Neural progenitor cell (in vitro differentiated cells): ENCODE data around the gene ACP5. TPM values are rescaled to one million over a fixed set of nuclear protein-coding genes. Genes with fewer than 3 reads are reported as not detected.

Source experiments
- DNase-seq: peaks from one replicate; pipeline ENCODE4 v3.0.0-alpha.2; 2016; ENCODE audit warnings: low spot score
- H2AFZ ChIP-seq: fragments of 200-600 bp; sonication (generic); replicated peaks from 2 replicates; pipeline ENCODE4 v1.6.1; 2016; ENCODE audit warnings: antibody characterized with exemption
- H3F3A ChIP-seq: fragments of 200-600 bp; sonication (generic); 2 replicates; pipeline ENCODE4 v1.6.1; 2016; ENCODE audit warnings: antibody characterized with exemption, low read depth
- H3K27ac ChIP-seq: fragments of 200-600 bp; sonication (generic); 2 replicates; pipeline ENCODE4 v1.5.1; 2016; ENCODE audit warnings: mild to moderate bottlenecking
- H3K27me3 ChIP-seq: fragments of 200-600 bp; sonication (generic); 2 replicates; pipeline ENCODE4 v1.6.1; 2016; ENCODE audit warnings: mild to moderate bottlenecking, moderate library complexity
- H3K36me3 ChIP-seq: fragments of 200-600 bp; sonication (generic); 2 replicates; pipeline ENCODE4 v1.5.1; 2016
- H3K4me1 ChIP-seq: fragments of 200-600 bp; sonication (generic); 2 replicates; pipeline ENCODE4 v1.6.1; 2016; ENCODE audit warnings: mixed run types
- H3K4me2 ChIP-seq: fragments of 200-600 bp; sonication (generic); 2 replicates; pipeline ENCODE4 v1.6.1; 2016
- H3K4me3 ChIP-seq: fragments of 200-600 bp; sonication (generic); 2 replicates; pipeline ENCODE4 v1.5.1; 2016
- H3K79me2 ChIP-seq: fragments of 200-600 bp; sonication (generic); 2 replicates; pipeline ENCODE4 v1.6.1; 2016; ENCODE audit warnings: low read depth
- H3K9ac ChIP-seq: fragments of 200-600 bp; sonication (generic); 2 replicates; pipeline ENCODE4 v1.6.1; 2016
- H3K9me3 ChIP-seq: fragments of 200-600 bp; sonication (generic); 2 replicates; pipeline ENCODE4 v1.5.1; 2016; ENCODE audit warnings: low read depth
- H4K20me1 ChIP-seq: fragments of 200-600 bp; sonication (generic); 2 replicates; pipeline ENCODE4 v1.6.1; 2016; ENCODE audit warnings: low read depth
- H3K27ac Mint-ChIP-seq: 3 replicates; pipeline ENCODE4 v1.8.0; 2021; ENCODE audit warnings: mixed read lengths
- H3K27me3 Mint-ChIP-seq: 2 replicates; pipeline ENCODE4 v1.8.0; 2022; ENCODE audit warnings: low read depth, mild to moderate bottlenecking, inconsistent platforms, moderate library complexity, mixed read lengths; ENCODE audit not compliant: insufficient read depth
- H3K36me3 Mint-ChIP-seq: 3 replicates; pipeline ENCODE4 v1.8.0; 2021; ENCODE audit warnings: mixed read lengths
- H3K4me1 Mint-ChIP-seq: 3 replicates; pipeline ENCODE4 v1.8.0; 2021; ENCODE audit warnings: mixed read lengths
- H3K4me3 Mint-ChIP-seq: 3 replicates; pipeline ENCODE4 v1.8.0; 2021; ENCODE audit warnings: mild to moderate bottlenecking, moderate library complexity, mixed read lengths
- H3K9me3 Mint-ChIP-seq: 3 replicates; pipeline ENCODE4 v1.8.0; 2020; ENCODE audit warnings: mixed read lengths
- EZH2 ChIP-seq: fragments of 200-600 bp; sonication (generic); IDR thresholded peaks from 2 replicates; pipeline ENCODE4 v1.6.1; 2017; ENCODE audit warnings: antibody characterized with exemption, mild to moderate bottlenecking, moderate library complexity
- EZH2phosphoT487 ChIP-seq: fragments of 200-600 bp; sonication (generic); IDR thresholded peaks from 2 replicates; pipeline ENCODE4 v1.6.1; 2017; ENCODE audit warnings: antibody characterized with exemption
- total RNA-seq: library from RNA; depleted of rRNA; stranded (reverse); fragments of >200 nt; gene quantifications from 2 replicates; pipeline ENCODE4 v1.2.3, GENCODE V29; 2015; ENCODE audit warnings: low replicate concordance
- TF ChIP-seq, protein P1 (sequence below): fragments of 200-600 bp; sonication (generic); IDR thresholded peaks from 2 replicates; pipeline ENCODE4 v1.5.1; 2017; ENCODE audit warnings: antibody characterized with exemption, mild to moderate bottlenecking

Gene ACP5
- total RNA-seq, 1 donor from 2014 or later, result 0.11 TPM

DNA sequence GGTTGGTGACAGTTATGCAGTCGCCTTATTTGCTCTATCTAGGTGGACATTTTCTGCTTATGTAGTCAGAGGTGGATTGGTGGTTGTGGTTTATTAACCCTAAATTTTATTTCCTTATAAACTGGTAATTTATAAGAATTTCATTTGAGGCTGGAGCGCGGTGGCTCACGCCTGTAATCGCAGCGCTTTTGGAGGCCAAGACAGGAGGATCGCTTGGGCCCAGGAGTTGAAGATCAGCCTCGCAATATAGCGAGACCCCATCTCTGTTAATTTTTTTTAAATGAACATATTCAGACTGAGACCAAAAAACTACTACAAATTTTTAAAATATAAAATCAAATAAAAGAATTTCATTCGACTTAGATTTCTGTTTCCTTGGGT is 20.6 kb upstream of the ACP5 start:
- H3K36me3 ChIP-seq, result peaks cover 14% of the 10 kb centered on the region
- TF ChIP-seq EZH2phosphoT487 (no peak), EZH2 (no peak)
- TF ChIP-seq, protein P1, sequence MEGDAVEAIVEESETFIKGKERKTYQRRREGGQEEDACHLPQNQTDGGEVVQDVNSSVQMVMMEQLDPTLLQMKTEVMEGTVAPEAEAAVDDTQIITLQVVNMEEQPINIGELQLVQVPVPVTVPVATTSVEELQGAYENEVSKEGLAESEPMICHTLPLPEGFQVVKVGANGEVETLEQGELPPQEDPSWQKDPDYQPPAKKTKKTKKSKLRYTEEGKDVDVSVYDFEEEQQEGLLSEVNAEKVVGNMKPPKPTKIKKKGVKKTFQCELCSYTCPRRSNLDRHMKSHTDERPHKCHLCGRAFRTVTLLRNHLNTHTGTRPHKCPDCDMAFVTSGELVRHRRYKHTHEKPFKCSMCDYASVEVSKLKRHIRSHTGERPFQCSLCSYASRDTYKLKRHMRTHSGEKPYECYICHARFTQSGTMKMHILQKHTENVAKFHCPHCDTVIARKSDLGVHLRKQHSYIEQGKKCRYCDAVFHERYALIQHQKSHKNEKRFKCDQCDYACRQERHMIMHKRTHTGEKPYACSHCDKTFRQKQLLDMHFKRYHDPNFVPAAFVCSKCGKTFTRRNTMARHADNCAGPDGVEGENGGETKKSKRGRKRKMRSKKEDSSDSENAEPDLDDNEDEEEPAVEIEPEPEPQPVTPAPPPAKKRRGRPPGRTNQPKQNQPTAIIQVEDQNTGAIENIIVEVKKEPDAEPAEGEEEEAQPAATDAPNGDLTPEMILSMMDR, result no peak
- peak overlapping the region; percentile 88 for H3K4me2 ChIP-seq
- Mint-ChIP-seq H3K4me1 (peaks cover 9% of the 10 kb centered on the region), H3K9me3 (peaks cover 47% of the 10 kb centered on the region), H3K36me3 (peaks cover 44% of the 10 kb centered on the region), H3K27me3 (peaks cover 5% of the 10 kb centered on the region), H3K27ac (peak overlapping the region; percentile 98), H3K4me3 (peak overlapping the region; percentile 98)
- H4K20me1 ChIP-seq, result peaks cover 6% of the 10 kb centered on the region
- peaks cover 55% of the 10 kb centered on the region for H3K79me2 ChIP-seq
- H3K27ac ChIP-seq, result peak overlapping the region; percentile 98
- H3K4me1 ChIP-seq, result peaks cover 8% of the 10 kb centered on the region
- H3K9me3 ChIP-seq, result no peaks in the 10 kb centered on the region
- DNase-seq, result no peak
- H3K4me3 ChIP-seq, result peak overlapping the region; percentile 88
- H3F3A ChIP-seq, result no peaks in the 10 kb centered on the region
- no peak overlapping the region for H2AFZ ChIP-seq
- H3K27me3 ChIP-seq, result no peaks in the 10 kb centered on the region
- peak overlapping the region; percentile 98 for H3K9ac ChIP-seq

DNA sequence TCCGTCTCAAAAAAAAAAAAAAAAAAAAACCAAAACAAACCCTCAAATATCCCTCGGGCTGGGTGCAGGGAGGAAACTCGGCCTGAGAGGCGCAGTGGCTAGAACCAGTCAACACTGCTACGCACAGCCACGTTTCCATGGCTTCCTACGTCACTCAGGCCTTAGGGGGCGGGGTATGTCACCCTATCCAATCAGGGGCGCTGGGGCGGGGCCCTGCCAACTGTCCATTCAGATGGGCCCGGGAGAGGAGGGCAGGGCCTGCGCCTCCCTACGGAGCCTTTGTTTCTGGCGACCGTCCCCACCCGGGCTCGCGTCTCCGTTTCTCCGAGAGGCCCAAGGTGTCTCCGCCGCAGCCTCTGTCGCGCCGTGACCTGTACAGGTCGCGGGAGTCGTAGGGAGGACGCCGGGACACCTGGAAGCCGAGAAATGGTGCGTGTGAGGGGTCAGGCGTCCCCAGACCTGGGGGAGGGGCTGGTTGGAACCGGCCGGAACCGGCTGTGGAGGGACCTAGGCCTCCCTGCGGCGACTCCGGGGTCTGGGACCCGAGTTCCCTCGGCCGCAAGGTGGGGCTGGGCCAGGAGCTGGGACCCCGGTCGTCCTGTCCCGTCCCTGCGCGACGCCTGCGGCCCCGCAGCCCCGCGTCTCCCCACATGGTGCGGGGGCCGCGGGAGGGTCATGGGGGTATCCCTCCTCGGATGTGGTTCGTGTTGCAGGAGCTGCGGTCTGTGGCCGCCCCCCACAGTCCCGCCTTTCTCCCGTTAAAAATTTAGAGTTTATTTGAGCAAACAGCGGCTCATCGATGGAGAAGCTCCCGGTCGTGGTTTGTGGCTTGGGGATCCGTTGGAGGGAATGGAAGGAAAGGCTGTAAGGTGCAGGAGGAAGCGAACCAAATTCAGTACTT is 20.0 kb upstream of the ACP5 start, which contains the start of gene ZNF627:
Gene ZNF627 (plus strand): TSS at position 282 of the 901 bp plus-strand sequence. CDS start 145 bp downstream, at position 427.
- no peaks in the 10 kb centered on the region for H3K27me3 ChIP-seq
- TF ChIP-seq EZH2, result no peak
- TF ChIP-seq, protein P1, result peak; percentile 29
- peak; percentile 100 for DNase-seq
- H3K36me3 Mint-ChIP-seq, result peaks cover 37% of the 10 kb centered on the region
- peak within 1 kb of the TSS; percentile 98 for H3K4me3 Mint-ChIP-seq
- peaks cover 8% of the 10 kb centered on the region for H3K4me1 ChIP-seq
- peak within 1 kb of the TSS; percentile 98 for H3K27ac Mint-ChIP-seq
- peaks cover 6% of the 10 kb centered on the region for H4K20me1 ChIP-seq
- peak within 1 kb of the TSS; percentile 98 for H3K9ac ChIP-seq
- H3K4me2 ChIP-seq, result peak within 1 kb of the TSS; percentile 88
- peaks cover 8% of the 10 kb centered on the region for H3K36me3 ChIP-seq
- H3K79me2 ChIP-seq, result peaks cover 49% of the 10 kb centered on the region
- peaks cover 3% of the 10 kb centered on the region for H3K27me3 Mint-ChIP-seq
- H3K4me3 ChIP-seq, result peak within 1 kb of the TSS; percentile 88
- H3K4me1 Mint-ChIP-seq, result peaks cover 9% of the 10 kb centered on the region
- H3K9me3 ChIP-seq, result no peaks in the 10 kb centered on the region
- peak within 1 kb of the TSS; percentile 61 for H2AFZ ChIP-seq
- no peaks in the 10 kb centered on the region for H3F3A ChIP-seq
- H3K27ac ChIP-seq, result peak within 1 kb of the TSS; percentile 98
- peaks cover 41% of the 10 kb centered on the region for H3K9me3 Mint-ChIP-seq

DNA sequence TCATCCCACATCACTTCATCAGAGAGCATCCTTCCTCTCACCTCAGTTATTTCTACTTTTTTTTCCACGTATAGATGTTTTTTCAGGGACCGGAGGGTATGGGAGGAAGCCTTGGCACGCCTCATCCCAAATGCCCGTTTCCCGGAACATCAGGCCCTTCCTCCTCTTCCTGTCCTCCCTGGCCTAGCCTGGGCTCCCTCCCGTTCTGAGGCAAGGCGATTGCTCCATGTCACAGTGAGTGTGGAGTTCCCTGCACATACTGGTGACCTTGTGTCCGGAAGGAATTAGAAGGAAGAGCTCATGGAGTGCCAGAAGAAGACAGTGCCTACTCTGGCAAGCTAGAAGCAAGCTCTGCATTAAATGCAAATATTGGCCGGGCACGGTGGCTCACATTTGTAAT is 18.7 kb upstream of the ACP5 start:
- Histone ChIP-seq H3K9me3 (no peaks in the 10 kb centered on the region), H3K36me3 (peaks cover 8% of the 10 kb centered on the region), H3K9ac (no peak overlapping the region), H2AFZ (no peak overlapping the region), H3K79me2 (peaks cover 37% of the 10 kb centered on the region), H4K20me1 (peaks cover 6% of the 10 kb centered on the region), H3K4me1 (peaks cover 8% of the 10 kb centered on the region), H3K27ac (no peak overlapping the region), H3K27me3 (no peaks in the 10 kb centered on the region), H3F3A (no peaks in the 10 kb centered on the region), H3K4me3 (no peak overlapping the region), H3K4me2 (no peak overlapping the region)
- Mint-ChIP-seq H3K27ac (no peak overlapping the region), H3K36me3 (peaks cover 28% of the 10 kb centered on the region), H3K4me3 (peak overlapping the region; percentile 63), H3K27me3 (no peaks in the 10 kb centered on the region), H3K9me3 (peaks cover 31% of the 10 kb centered on the region), H3K4me1 (peaks cover 9% of the 10 kb centered on the region)
- DNase-seq, result no peak
- TF ChIP-seq, protein P1, result no peak
- TF ChIP-seq EZH2 (no peak), EZH2phosphoT487 (no peak)
